PC-9 (cell line): ENCODE data around the gene SNAP47. TPM values are rescaled to one million over a fixed set of nuclear protein-coding genes. Genes with fewer than 3 reads are reported as not detected.

ENCODE experiments used
- BruUV-seq: library from RNA; stranded (reverse); fragments of 400-500 nt; replicated peaks from 2 replicates; lab custom pipeline; 2021; lab: Mats Ljungman, UMichigan
- CTCF ChIA-PET: fragments of 300-600 bp; sonication (Branson Sonifier 250); formaldehyde crosslinking; loops from one replicate; lab custom pipeline; 2022; ENCODE audit warnings: antibody characterized with exemption; lab: Charles Lee
- POLR2A ChIA-PET: fragments of 300-600 bp; sonication (Branson Sonifier 250); formaldehyde crosslinking; loops from one replicate; lab custom pipeline; 2022; ENCODE audit warnings: antibody characterized with exemption; ENCODE audit not compliant: unreplicated experiment; lab: Charles Lee
- DNase-seq, 2 experiments: peaks; one replicate each; pipeline versions ENCODE4 v3.0.0 to v3.0.0-alpha.2; 2015 to 2022; ENCODE audit warnings: mixed read lengths in 1 of 2
- H2AFZ ChIP-seq: fragments of 200-600 bp; sonication (generic); 2 replicates; pipeline ENCODE4 v1.8.1; 2017; ENCODE audit warnings: antibody characterized with exemption
- H3F3A ChIP-seq: fragments of 200-600 bp; sonication (generic); 2 replicates; pipeline ENCODE4 v1.8.1; 2017; ENCODE audit warnings: antibody characterized with exemption, mild to moderate bottlenecking, low read depth; ENCODE audit not compliant: insufficient read depth
- H3K27ac ChIP-seq: fragments of 200-600 bp; sonication (generic); 2 replicates; pipeline ENCODE4 v1.6.1; 2016; ENCODE audit warnings: mixed run types
- H3K27me3 ChIP-seq: fragments of 200-600 bp; sonication (generic); 2 replicates; pipeline ENCODE4 v1.6.1; 2016; ENCODE audit warnings: low read depth, mixed run types; ENCODE audit not compliant: insufficient read depth
- H3K36me3 ChIP-seq: fragments of 200-600 bp; sonication (generic); 2 replicates; pipeline ENCODE4 v1.6.1; 2016; ENCODE audit warnings: low read depth, mixed run types
- H3K4me1 ChIP-seq: fragments of 200-600 bp; sonication (generic); replicated peaks from 2 replicates; pipeline ENCODE4 v1.6.1; 2016; ENCODE audit warnings: mixed run types; ENCODE audit not compliant: insufficient read depth
- H3K4me2 ChIP-seq: fragments of 200-600 bp; sonication (generic); 2 replicates; pipeline ENCODE4 v1.6.1; 2017; ENCODE audit warnings: mixed run types
- H3K4me3 ChIP-seq: fragments of 200-600 bp; sonication (generic); 2 replicates; pipeline ENCODE4 v1.6.1; 2016; ENCODE audit warnings: mixed run types
- H3K79me2 ChIP-seq: fragments of 200-600 bp; sonication (generic); 2 replicates; pipeline ENCODE4 v1.6.1; 2017; ENCODE audit warnings: low read depth, mixed run types
- H3K9me2 ChIP-seq: fragments of 200-600 bp; sonication (generic); 2 replicates; pipeline ENCODE4 v1.8.1; 2017; ENCODE audit warnings: mild to moderate bottlenecking; ENCODE audit not compliant: insufficient read depth
- H3K9me3 ChIP-seq: fragments of 200-600 bp; sonication (generic); 2 replicates; pipeline ENCODE4 v1.8.1; 2016; ENCODE audit warnings: low read depth; ENCODE audit not compliant: insufficient read depth
- H4K20me1 ChIP-seq: fragments of 200-600 bp; sonication (generic); 2 replicates; pipeline ENCODE4 v1.8.1; 2017; ENCODE audit not compliant: insufficient read depth
- CTCF ChIP-seq: fragments of 200-600 bp; sonication (generic); conservative IDR thresholded peaks from 2 replicates; pipeline ENCODE4 v1.6.1; 2017; ENCODE audit warnings: mixed run types, antibody characterized with exemption, mild to moderate bottlenecking, moderate library complexity
- EZH2 ChIP-seq: fragments of 200-600 bp; sonication (generic); IDR thresholded peaks from 2 replicates; pipeline ENCODE4 v1.8.0; 2017; ENCODE audit warnings: antibody characterized with exemption, low read depth
- intact Hi-C: fragments of 100-400 bp; cut with micrococcal nuclease; formaldehyde crosslinking; loops from one replicate; pipeline ENCODE4 v1.10.0; 2022; ENCODE audit not compliant: unreplicated experiment
- total RNA-seq: library from RNA; stranded (reverse); gene quantifications from 2 replicates; pipeline ENCODE4 v1.2.3, GENCODE V29; 2021

Gene SNAP47
- total RNA-seq, 1 experiment from 2014 or later, result 70.2 TPM

- Histone ChIP-seq H4K20me1 (peaks cover 55% of the 10 kb centered on the region), H3K9me3 (no peaks in the 10 kb centered on the region), H2AFZ (no peak overlapping the region), H3K36me3 (0 out of 2 replicates have a peak, but pooled peaks cover 8% of the 10 kb centered on the region), H3K27ac (no peak overlapping the region), H3K4me2 (no peak overlapping the region), H3K4me1 (peaks cover 53% of the 10 kb centered on the region), H3K4me3 (no peak overlapping the region), H3K79me2 (peaks cover 13% of the 10 kb centered on the region), H3K27me3 (no peaks in the 10 kb centered on the region), H3F3A (peaks cover 46% of the 10 kb centered on the region), H3K9me2 (no peaks in the 10 kb centered on the region)
- intact Hi-C loops, result loop anchor here (1.0 to 10.0 kb wide), 6 partner anchors 185 to 632 kb away; partner anchors contain the start of gene ARF1
- POLR2A ChIA-PET, result no interaction called here
- no peak for TF ChIP-seq CTCF
- no peak for TF ChIP-seq EZH2
- DNase-seq, result no peak
- CTCF ChIA-PET, result interaction anchor here (0.9 to 2.4 kb wide), 3 partner anchors 44 to 192 kb away, joined by 4 to 10 read pairs (median 8); no protein-coding TSS in a partner anchor
- no TSS peak for BruUV-seq
These were observed 26.5 kb downstream of the SNAP47 start for GRCh38 chr1:227761621-227762230.

GRCh38 chr1:227762231-227762911 lies 27.1 kb downstream of the SNAP47 start:
- POLR2A ChIA-PET, result interaction anchor here (0.6 kb wide), 1 partner anchor 184 kb away, joined by 3 read pairs; no protein-coding TSS in a partner anchor
- Histone ChIP-seq H3K9me3 (no peaks in the 10 kb centered on the region), H2AFZ (no peak overlapping the region), H4K20me1 (peaks cover 61% of the 10 kb centered on the region), H3K4me3 (no peak overlapping the region), H3K79me2 (peaks cover 13% of the 10 kb centered on the region), H3K27me3 (no peaks in the 10 kb centered on the region), H3K4me1 (peaks cover 57% of the 10 kb centered on the region), H3K36me3 (peaks cover 11% of the 10 kb centered on the region; the same call in 1 of the 2 replicates), H3F3A (peaks cover 53% of the 10 kb centered on the region), H3K4me2 (0 out of 2 replicates have a peak overlapping the region, but pooled peaks have one; percentile 34), H3K27ac (peak overlapping the region; percentile 87), H3K9me2 (no peaks in the 10 kb centered on the region)
- CTCF ChIA-PET, result interaction anchor here (0.9 to 2.4 kb wide), 5 partner anchors 25 to 237 kb away, joined by 3 to 10 read pairs (median 4); no protein-coding TSS in a partner anchor
- no TSS peak for BruUV-seq
- TF ChIP-seq CTCF, result peak; percentile 87
- TF ChIP-seq EZH2, result no peak
- DNase-seq, result peak; percentile 70 to 94
- intact Hi-C loops, result loop anchor here (1.0 to 10.0 kb wide), 6 partner anchors 184 to 631 kb away; partner anchors contain the start of gene ARF1
